T-helper 2 cell treated with Interferon-gamma antibody and Interleukin-4, amounts not matched to agents 100 ng/mL and 5 ng/mL, for 36 hours (primary cell): ENCODE data around the gene RBFOX2. TPM values are rescaled to one million over a fixed set of nuclear protein-coding genes. Genes with fewer than 3 reads are reported as not detected.

Source experiments
- intact Hi-C: fragments of 100-400 bp; cut with micrococcal nuclease; formaldehyde crosslinking; loops from one replicate; pipeline ENCODE4 v1.15.1; 2023
- total RNA-seq: library from RNA; stranded (reverse); gene quantifications from 2 replicates; pipeline ENCODE4 v1.2.3, GENCODE V29; 2022

RBFOX2 gene
- total RNA-seq, 1 donor from 2014 or later: 0.98 TPM

DNA sequence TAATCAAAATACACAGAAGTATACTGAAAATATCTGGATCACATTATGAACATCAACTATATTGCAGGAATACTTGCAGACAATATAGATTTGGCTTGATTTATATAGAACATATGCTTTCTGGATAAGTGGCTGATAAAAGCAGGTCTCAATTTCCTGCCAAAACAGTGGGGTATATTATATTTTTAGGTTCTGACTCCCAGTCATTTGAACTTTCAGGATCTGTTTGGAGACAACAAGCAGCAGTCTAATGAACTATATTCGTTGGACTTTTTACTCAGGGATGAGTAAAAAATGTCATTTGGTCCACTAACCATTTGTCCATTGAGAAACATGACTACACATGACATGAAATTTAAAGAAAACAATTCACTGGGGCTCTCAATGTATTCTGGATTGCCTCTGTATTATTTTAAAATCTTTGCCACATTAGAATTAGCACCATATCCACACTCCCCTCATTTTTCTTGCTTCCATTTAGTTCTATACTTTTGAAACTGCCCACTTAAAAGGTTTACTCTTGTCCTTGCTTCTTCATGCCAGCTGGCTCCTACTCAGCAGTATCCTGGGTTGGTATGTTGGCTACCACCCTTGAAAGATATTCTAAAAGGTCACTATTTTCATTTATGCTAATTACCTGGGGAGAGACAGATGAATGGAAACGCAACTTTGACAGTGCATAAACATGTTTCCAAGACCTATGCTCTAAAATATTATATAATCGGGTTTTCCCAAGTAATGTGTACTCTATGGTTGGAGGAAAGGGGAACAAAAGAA is 157.9 kb downstream of the RBFOX2 start:
- intact Hi-C loops: no loop called here

DNA sequence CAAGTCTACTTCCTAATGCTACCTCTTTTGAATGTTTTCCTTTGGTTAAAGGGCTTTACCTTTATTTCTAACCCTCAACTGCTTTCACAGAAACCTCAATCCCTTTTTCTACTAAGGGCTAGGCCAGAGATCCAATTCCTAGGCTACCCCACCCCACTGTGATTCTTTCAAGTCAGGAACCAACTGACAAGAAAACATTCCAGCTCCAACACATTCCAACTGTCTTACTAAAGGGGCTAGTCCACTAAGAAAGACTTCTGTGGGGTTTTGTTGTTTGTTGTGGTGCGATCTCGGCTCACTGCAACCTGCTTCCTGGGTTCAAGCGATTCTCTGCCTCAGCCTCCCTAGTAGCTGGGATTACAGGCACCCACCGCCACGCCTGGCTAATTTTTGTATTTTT is 159.7 kb downstream of the RBFOX2 start:
- intact Hi-C loops: no loop called here

DNA sequence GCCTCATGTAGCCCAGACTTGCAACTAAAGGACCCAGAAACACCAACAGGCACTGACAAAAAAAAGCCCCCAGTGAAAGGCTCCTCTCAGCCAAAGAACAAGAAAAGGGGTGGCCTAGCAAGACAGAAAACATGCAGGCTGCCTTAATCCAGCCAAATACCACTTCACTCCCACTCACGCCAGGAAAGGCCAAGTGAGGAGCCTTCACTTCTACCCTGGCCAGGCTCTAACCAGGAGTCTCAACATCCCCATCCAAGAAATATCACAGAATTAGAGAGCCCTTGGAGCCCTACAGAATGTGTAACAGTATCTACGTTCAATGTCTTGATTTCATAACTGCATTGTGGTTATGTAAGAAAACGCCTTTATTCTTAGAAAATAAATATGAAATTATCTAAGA is 162.0 kb downstream of the RBFOX2 start:
- intact Hi-C loops: no loop called here

DNA sequence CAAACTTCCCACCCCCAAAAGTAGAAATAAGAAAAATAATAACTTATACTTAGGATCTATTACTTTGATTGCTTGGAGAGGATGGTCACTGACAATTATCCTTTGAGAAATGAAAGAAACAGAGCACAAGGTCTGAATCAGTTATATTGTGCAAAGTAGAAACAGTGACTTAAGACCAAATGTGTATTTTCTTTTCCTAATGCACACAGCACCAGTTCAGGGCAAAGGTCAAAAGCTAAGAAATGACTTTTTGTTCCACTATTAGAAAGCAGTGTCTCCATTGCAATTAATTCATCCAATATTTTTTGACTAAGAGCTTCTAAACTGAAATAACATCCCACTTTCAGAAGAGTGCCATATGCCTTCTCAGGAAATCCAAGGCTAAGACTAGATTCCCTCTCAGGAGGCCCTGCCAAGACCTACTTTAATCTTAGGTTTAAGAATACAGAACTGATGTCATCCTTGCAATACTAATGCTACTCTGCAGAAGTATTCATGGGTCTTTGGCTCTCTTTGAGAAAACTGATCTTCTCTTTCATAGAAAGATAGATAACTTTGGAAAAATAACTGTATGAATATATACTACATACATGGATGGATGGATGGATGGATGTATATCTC is 164.0 kb downstream of the RBFOX2 start:
- intact Hi-C loops: no loop called here

DNA sequence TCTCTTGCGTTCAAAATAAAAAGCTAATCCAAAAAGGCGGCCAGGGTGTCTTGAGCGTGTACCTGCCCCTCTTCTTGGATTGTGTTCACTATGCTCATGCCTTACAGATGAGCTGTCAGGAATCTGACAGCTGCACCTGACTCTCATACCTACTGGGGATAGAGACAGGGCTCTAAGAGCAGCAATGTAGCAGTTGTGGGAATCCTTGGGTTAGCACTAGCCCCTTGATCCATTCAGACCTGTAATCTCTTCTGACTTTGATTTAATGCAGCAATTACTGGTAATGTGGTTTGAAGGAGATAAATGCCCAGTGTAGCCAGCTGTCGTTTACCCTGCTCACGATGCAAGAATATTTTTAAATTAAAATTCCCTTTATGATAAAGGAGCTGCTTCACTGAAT is 165.2 kb downstream of the RBFOX2 start:
- intact Hi-C loops: no loop called here

DNA sequence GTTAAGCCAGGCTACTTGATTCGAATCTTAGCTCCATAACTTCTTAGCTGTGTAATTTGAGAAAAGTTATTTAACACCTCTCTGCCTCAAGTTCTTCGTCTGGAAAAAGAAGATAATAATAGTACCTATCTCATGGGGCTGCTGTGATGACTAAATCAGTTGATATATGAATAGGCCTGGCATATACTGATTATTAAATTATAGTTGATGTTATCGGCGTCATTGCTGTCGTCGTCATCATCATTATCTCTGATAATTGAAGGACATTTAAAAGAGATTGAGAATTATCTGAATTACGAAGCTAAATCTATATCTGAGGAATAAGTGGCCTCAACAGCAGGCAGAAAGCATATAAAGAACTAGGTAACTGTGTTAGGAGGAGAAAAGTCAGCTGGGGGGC is 165.9 kb downstream of the RBFOX2 start:
- intact Hi-C loops: no loop called here

DNA sequence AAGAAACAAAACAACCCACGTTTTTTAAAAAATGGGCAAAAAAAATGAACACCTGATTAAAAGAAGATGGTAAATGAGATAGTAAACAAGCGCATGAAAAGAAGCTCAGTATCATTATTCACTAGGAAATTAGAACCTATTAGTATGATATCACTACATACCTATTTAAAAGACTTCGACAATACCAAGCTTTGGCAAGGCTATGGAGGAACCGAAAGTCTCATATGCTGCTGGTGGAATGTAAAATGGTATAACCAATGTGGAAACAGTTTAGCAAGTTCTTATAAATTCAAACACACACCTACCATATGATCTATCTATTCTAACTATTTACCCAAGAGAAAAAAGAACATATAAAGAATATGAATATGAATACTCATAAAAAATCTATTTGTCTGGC is 167.2 kb downstream of the RBFOX2 start:
- intact Hi-C loops: no loop called here

DNA sequence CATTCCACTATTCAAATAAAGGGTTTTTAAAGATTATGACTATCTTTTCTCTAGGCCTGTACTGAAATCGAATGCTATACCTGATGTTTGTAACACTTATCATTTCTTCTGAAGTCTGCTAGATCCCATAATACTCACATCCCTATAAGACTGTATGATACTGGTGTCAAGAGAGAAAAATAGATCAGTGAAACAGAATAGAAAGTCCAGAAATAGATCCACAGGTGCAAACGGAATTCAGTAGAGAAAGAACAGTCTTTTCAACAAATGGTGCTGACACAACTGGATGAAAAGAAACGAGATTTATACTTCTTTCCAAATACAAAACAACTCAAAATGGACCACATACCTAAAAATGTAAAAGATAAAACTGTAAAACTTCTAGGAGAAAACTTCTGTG is 167.8 kb downstream of the RBFOX2 start:
- intact Hi-C loops: no loop called here

DNA sequence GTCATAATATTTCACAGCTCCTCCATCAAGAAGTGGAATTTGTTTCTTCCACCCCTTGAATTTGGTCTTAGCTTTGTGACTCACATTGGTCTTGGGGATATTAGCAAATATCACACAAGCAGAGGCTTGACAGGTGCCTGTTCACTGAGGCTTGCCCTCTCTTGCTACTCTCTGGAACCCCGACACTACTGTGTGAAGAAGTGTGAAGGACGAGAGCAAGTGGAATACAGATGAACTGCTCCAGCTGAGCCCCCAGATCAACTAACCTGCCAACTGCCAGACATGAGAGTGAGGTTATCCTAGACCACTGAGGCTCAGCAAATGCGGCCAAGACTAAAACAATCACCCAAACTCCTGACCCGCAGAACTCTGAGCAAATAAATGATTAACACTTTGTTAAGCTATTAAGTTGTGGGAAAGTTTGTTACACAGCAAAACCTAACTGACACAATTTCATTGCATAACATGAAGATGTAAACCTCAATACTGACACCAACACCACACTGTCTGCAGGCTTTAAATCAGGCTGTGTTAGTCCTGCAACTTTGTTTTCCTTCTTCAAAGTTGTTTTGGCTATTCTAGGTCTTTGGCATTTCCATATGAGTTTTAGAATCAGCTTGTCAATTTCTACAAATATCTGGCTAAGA is 168.4 kb downstream of the RBFOX2 start:
- intact Hi-C loops: no loop called here

DNA sequence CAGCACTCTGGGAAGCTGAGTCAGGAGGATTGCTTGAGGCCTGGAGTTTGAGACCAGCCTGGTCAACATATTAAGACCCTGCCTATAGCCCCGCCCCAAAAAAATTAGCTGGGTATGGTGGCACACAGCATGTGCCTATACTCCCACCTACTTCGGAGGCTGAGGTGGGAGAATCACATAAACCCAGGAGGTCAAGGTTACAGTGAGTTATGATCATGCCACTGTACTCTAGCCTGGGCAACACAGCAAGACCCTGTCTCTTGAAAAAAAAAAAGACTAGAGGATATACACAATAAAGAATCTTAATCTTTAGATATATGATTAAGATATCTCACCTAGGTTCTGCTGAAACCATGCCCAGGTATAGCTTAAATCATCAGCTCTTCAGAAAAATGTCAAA is 174.3 kb downstream of the RBFOX2 start:
- intact Hi-C loops: no loop called here

DNA sequence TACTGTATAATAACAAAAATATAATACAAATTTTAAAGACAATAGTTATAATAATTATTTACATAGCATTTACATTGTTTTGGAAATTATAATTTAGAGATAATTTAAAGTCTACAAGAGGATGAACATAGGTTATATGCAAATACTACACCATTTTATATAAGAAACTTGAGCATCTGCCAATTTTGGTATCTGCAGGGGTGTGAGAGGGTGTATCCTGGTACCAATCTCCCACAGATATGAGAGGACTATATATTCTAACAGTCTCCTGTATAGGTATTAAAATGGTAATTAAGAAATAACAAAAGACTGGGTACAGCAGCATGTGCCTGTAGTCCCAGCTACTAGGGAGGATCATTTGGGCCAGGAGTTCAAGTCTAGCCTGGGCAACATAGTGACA is 176.5 kb downstream of the RBFOX2 start:
- intact Hi-C loops: no loop called here

DNA sequence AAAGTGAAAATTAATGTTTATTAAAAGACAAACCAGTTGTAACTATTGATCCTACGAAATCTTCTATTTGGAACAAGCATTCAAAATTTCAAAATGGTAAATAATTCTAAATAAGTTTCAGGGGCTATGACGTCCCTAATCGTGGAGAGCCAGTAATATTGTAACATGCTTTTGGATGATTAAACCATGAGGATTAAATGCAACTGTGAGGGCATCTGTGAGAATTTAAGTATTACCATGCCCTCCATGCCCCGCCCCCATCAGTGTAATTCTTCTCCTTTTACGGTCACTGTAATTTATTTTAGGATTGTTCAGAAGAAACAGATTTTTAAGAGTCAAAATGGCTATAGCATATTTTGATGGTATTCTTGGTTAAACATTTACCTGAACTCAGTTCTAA is 177.8 kb downstream of the RBFOX2 start:
- intact Hi-C loops: no loop called here

DNA sequence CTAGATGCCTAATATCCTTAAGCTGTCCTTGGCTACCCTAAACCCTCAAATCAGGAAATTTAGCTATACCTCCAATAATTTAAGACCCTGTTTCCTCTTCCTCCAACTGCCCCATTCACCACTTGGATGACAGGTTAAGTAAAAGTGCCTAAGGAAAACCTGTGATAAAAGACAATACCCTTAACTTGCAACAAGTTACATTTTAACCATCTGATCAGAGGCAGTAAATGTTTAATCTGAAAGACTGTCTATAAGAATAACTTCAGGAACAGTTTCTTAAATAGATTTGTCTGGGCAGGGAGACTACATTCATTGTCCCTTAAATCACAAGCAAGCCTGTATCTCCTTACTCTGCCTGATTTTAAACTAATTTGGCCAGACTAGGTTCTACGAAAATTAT is 181.8 kb downstream of the RBFOX2 start:
- intact Hi-C loops: no loop called here

DNA sequence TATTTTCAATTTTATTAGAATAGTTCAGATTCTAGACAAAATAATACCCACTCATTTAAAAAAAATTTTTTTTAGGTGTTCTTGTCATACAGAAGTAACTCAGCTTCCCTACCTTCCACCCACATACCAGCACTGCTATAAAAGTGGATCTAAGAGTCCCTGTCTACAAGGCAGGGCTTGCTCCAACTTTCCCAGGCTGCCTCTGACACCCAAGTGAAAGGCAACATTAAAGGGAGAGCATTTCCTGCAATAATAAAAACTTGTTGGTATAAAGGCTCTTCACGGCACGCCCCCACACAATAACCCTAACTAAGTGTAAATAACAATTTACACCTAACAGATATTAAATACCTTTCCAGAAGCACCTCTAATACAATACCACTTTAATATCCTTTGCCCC is 183.7 kb downstream of the RBFOX2 start:
- intact Hi-C loops: no loop called here

DNA sequence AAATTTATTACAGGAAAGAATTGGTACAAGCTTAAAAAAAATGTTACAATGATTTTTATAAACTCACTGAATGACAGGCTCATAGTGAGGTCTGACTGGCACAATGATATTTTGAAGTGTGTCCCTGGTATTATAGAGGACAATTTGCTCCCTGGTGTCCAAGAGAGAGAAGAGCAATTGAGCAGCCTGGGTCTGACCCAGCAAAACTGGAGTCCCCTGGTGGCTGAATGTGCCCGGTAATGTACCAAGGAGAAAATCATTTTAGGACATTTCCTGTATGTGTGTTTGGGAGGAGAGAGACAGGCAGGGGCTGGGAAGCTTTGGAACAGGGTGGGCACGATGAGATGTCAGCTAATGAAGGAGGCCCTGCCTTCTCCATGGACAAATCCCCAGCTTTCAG is 185.7 kb downstream of the RBFOX2 start:
- intact Hi-C loops: no loop called here

DNA sequence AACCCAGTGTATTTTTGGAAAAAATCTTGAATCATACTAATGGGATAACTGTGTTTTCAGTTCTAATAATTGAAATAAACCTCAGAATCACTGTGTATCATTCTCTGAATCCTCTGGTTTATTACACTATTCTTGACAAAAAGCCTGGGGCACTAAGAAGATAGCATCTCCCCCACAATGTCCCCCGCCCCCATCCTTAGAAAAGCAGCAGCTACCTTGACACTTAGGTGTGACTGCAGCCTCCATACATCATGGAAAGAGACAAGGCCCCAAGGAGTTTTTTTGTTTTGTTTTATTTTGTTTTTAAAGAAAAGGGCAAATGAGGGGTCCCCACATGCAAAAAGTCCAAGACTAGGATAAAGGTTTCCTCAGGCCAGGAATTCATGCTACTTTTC is 186.1 kb downstream of the RBFOX2 start:
- intact Hi-C loops: no loop called here

DNA sequence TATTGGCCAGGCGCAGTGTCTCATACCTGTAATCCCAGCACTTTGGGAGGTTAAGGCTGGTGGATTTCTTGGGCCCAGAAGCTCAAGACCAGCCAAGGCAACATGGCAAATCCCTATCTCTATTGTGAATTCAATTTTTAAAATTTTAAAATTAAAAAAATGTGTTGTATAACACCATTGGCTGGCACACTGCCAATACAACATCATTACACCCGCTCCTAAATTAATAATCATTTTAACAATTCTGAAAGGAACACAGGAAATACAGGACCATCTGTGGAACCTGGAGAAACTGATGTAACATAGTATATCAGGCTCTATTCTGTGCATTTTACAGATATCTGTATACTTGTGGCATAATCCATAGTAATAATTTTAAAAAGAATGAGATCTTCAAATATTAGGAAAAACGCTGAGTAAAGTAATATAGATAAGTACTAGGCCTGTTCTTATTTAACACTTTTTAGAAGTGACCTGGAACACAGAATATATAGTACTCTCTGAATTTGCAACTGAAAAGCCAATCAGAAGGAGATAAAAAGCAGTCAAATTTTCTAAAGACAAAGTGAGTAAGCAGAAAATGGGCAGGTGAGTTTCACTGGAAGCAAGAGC is 186.6 kb downstream of the RBFOX2 start:
- intact Hi-C loops: no loop called here

DNA sequence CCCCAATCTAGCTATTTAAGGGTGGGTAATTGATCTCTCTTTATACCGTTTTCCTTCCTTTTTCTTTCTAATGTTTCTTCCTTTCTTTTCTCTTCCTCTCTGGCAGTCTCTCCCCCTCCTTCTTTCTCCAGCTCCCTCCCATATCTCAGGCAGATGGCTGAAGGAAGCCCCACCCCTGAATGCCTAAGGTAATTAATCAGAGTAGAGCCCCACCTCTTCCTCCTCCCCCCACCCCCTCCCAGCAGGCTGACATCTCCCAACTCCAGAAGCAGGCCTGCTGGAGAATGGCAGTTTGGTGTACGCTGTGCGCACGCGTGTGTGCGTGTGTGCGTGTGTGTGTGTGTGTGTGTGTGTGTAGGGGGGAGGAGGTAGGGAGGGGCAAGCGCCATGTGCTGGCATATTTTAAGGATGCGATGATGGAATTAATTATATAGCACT is 188.3 kb downstream of the RBFOX2 start:
- intact Hi-C loops: no loop called here

DNA sequence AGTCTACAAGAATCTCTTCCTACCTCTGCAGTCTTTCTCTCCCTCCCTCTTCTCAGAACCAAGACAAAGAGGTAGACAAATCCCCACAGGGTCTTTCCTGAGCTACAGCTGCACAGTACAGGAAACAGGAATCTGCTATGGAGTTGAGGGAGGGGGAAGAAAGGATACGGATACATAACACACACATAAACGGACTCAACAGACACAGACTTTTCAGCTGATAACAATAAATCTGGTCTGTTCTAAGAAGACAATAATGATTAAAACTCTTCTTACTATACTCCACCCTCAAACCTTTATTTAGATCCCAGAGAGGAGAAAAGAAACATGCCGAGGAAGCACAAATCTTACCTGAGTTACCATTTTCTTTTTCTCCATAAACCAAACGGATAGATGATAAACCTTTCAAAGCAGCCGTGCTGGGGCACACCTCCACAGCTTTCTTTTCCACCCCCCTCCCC is 188.8 kb downstream of the RBFOX2 start:
- intact Hi-C loops: no loop called here

DNA sequence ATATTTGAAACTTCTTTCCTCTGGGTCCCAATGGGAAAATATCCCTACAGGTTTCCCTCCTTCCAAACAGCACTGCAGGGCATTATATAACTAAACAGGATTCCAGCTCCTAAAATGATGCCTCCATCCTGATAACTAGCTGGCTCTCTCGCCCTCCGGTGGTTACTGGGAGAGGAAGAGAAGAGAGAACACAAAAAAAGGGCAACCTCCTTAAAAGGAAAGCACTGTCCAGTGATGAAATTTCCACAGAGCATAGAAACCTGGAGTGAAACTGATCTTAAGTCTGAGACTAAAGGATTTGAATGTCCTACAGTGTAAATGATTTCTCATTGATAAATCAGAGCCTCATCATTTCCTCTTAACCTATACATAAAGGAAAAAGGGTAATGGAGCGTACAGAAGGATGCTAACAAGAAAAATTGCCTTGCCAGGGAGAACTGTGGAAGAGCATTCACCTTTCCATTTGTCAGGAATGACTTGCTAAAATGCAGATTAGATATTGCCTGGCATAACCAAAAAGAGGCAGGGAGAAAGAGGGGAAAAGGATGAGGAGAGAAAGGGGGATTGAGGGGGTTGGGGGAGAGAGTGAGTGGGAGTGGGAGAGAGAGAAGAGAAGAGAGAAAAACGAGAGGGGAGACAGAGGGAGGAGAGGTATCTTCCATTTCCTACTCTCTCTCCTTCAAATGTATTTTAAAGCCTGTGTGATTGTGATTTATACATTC is 189.6 kb downstream of the RBFOX2 start:
- intact Hi-C loops: no loop called here

DNA sequence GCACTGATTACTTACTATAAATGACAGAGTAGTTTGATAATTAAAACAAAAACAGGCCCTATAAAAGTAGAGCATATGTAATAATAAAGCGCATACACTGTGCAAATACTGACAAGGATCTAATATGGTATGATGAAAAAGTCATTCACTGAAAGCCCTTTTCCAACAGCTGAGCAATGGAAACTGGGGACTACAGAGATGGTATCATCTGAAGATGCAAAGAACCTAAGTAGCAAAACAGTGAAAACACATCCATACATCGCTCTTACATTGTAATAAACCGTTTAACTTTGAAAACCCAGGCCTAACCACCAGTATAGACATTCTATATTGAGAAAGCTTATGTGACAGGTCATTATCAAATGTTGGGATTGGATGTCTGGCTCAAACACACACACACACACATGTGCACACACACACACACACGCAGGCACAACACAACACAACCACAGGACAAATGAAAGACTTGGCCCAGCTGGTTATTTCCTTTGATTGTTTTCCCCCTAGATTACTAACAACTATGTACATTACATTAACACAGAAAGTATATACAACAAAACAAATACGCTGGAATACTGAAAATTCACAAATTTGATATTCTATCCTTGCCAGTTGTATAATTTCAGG is 191.4 kb downstream of the RBFOX2 start:
- intact Hi-C loops: no loop called here
